SK-N-SH (cell line): ENCODE results near the gene ADCY10. TPM values are rescaled to one million over a fixed set of nuclear protein-coding genes. Genes with fewer than 3 reads are reported as not detected.

Source experiments
- CTCF ChIA-PET: fragments of 300-600, 350-600 bp; formaldehyde crosslinking; extraction: SDS; loops from one replicate; lab custom pipeline; 2021; lab: Yijun Ruan, JAX
- POLR2A ChIA-PET: fragments of 350-600 bp; sonication (Branson Sonifier 250); formaldehyde crosslinking; extraction: SDS; loops from one replicate; lab custom pipeline; 2020; ENCODE audit warnings: antibody characterized with exemption, inconsistent platforms; lab: Yijun Ruan, JAX
- DNase-seq: peaks from one replicate; pipeline ENCODE4 v3.0.0; 2012
- H2AFZ ChIP-seq: fragments of 200-600 bp; sonication (generic); 2 replicates; pipeline ENCODE4 v1.8.1; 2016; ENCODE audit warnings: antibody characterized with exemption, mild to moderate bottlenecking, low read depth
- H3F3A ChIP-seq: fragments of 200-600 bp; sonication (generic); replicated peaks from 2 replicates; pipeline ENCODE3; 2016; ENCODE audit warnings: antibody characterized with exemption, mild to moderate bottlenecking; ENCODE audit not compliant: insufficient read depth
- H3K27ac ChIP-seq, 2 experiments: fragments of 200-500 bp in 1 of 2; fragments of 200-600 bp in 1 of 2; sonication (Bioruptor generic) in 1 of 2; sonication (generic), shearing (Covaris generic) in 1 of 2; 2 replicates each; pipeline versions ENCODE4 v1.5.1 to v1.6.1; 2014 to 2016; ENCODE audit warnings: low read depth in 2 of 2, inconsistent platforms in 1 of 2, low read length in 1 of 2, mild to moderate bottlenecking in 1 of 2, mixed read lengths in 1 of 2
- H3K27me3 ChIP-seq: fragments of 200-600 bp; sonication (generic), shearing (Covaris generic); 2 replicates; pipeline ENCODE4 v1.6.1; 2016; ENCODE audit warnings: mixed run types; ENCODE audit not compliant: insufficient read depth
- H3K36me3 ChIP-seq, 2 experiments: fragments of 200-500 bp in 1 of 2; fragments of 200-600 bp in 1 of 2; sonication (Bioruptor generic) in 1 of 2; sonication (generic) in 1 of 2; replicated peaks in 1 of 2; 2 replicates each; pipeline versions ENCODE3 to v1.5.1; 2014 to 2016; ENCODE audit warnings: low read length in 1 of 2, mild to moderate bottlenecking in 1 of 2; ENCODE audit not compliant: insufficient read depth in 2 of 2, control insufficient read depth in 1 of 2
- H3K4me1 ChIP-seq, 2 experiments: fragments of 200-500 bp in 1 of 2; fragments of 200-600 bp in 1 of 2; sonication (Bioruptor generic) in 1 of 2; sonication (generic), shearing (Covaris generic) in 1 of 2; 2 replicates each; pipeline versions ENCODE4 v1.5.1 to v1.6.1; 2014 to 2016; ENCODE audit warnings: low read depth in 1 of 2, low read length in 1 of 2, mixed run types in 1 of 2; ENCODE audit not compliant: insufficient read depth in 2 of 2, control insufficient read depth in 1 of 2
- H3K4me2 ChIP-seq: fragments of 200-600 bp; sonication (generic), shearing (Covaris generic); 2 replicates; pipeline ENCODE4 v1.6.1; 2017; ENCODE audit warnings: mixed run types
- H3K4me3 ChIP-seq, 2 experiments: fragments of 200-500 bp in 1 of 2; fragments of 200-600 bp in 1 of 2; sonication (Bioruptor generic) in 1 of 2; sonication (generic), shearing (Covaris generic) in 1 of 2; 2 replicates each; pipeline versions ENCODE4 v1.5.1 to v1.8.1; 2014 to 2016; ENCODE audit warnings: low read depth in 2 of 2, inconsistent platforms in 1 of 2, low read length in 1 of 2, mild to moderate bottlenecking in 1 of 2, mixed read lengths in 1 of 2, moderate library complexity in 1 of 2
- H3K79me2 ChIP-seq: fragments of 200-600 bp; sonication (generic); 2 replicates; pipeline ENCODE4 v1.8.1; 2017; ENCODE audit warnings: mild to moderate bottlenecking; ENCODE audit not compliant: insufficient read depth
- H3K9ac ChIP-seq: fragments of 200-600 bp; sonication (generic); 2 replicates; pipeline ENCODE4 v1.6.1; 2017; ENCODE audit warnings: mixed run types
- H3K9me2 ChIP-seq: fragments of 200-600 bp; sonication (generic); 2 replicates; pipeline ENCODE4 v1.6.1; 2017; ENCODE audit warnings: mixed run types
- H3K9me3 ChIP-seq: fragments of 200-600 bp; sonication (generic); 2 replicates; pipeline ENCODE4 v1.6.1; 2017; ENCODE audit warnings: mixed run types, mild to moderate bottlenecking, moderate library complexity
- H4K20me1 ChIP-seq: fragments of 200-600 bp; sonication (generic); 2 replicates; pipeline ENCODE4 v1.6.1; 2017; ENCODE audit warnings: mild to moderate bottlenecking, mixed run types; ENCODE audit not compliant: insufficient read depth
- ELF1 ChIP-seq: IDR thresholded peaks from 2 replicates; pipeline ENCODE4 v1.4.0; 2012
- EP300 ChIP-seq, 2 experiments: IDR thresholded peaks; 2 replicates each; pipeline versions ENCODE4 v1.4.0 to v1.6.1; 2012; ENCODE audit warnings: borderline replicate concordance in 1 of 2, low read depth in 1 of 2, low read length in 1 of 2
- EZH2phosphoT487 ChIP-seq: fragments of 200-600 bp; sonication (generic); IDR thresholded peaks from 2 replicates; pipeline ENCODE4 v1.6.1; 2017; ENCODE audit warnings: low read depth, mixed run types, mild to moderate bottlenecking, antibody characterized with exemption, moderate library complexity, borderline replicate concordance
- FOXJ3 ChIP-seq: sonication (generic); formaldehyde crosslinking; IDR thresholded peaks from 2 replicates; pipeline ENCODE4 v1.5.1; 2020; ENCODE audit warnings: mild to moderate bottlenecking, missing genetic modification reagents
- FOXM1 ChIP-seq: IDR thresholded peaks from 2 replicates; pipeline ENCODE4 v1.4.0; 2012; ENCODE audit warnings: low read depth, mild to moderate bottlenecking
- GABPA ChIP-seq: IDR thresholded peaks from 2 replicates; pipeline ENCODE4 v1.4.0; 2012; ENCODE audit warnings: low read depth, mild to moderate bottlenecking
- GATA2 ChIP-seq: sonication (generic); formaldehyde crosslinking; IDR thresholded peaks from 2 replicates; pipeline ENCODE4 v1.5.0; 2020; ENCODE audit warnings: mild to moderate bottlenecking, missing genetic modification reagents
- IRF3 ChIP-seq: fragments of 150-350 bp; IDR thresholded peaks from 2 replicates; pipeline ENCODE4 v1.6.1; 2016; ENCODE audit warnings: mild to moderate bottlenecking, low read depth, low read length
- JUND ChIP-seq: IDR thresholded peaks from 2 replicates; pipeline ENCODE4 v1.4.0; 2012
- MEF2A ChIP-seq: IDR thresholded peaks from 2 replicates; pipeline ENCODE4 v1.4.0; 2012; ENCODE audit warnings: low read depth, borderline replicate concordance
- NRF1 ChIP-seq: IDR thresholded peaks from 2 replicates; pipeline ENCODE4 v1.6.1; 2012; ENCODE audit warnings: low read depth, mild to moderate bottlenecking, low read length
- POLR2AphosphoS5 ChIP-seq: IDR thresholded peaks from 2 replicates; pipeline ENCODE4 v1.6.1; 2012; ENCODE audit warnings: low read depth, low read length
- RCOR1 ChIP-seq: fragments of 150-350 bp; IDR thresholded peaks from 2 replicates; pipeline ENCODE4 v1.6.1; 2017; ENCODE audit warnings: antibody characterized with exemption, low read length
- RFX5 ChIP-seq: IDR thresholded peaks from 2 replicates; pipeline ENCODE4 v1.6.1; 2012; ENCODE audit warnings: mild to moderate bottlenecking, improper control_type of control experiment, low read length
- SIN3A ChIP-seq: IDR thresholded peaks from 2 replicates; pipeline ENCODE4 v1.6.1; 2012; ENCODE audit warnings: low read depth, mild to moderate bottlenecking, low read length, moderate library complexity, borderline replicate concordance
- SMC3 ChIP-seq: IDR thresholded peaks from 2 replicates; pipeline ENCODE4 v1.6.1; 2012; ENCODE audit warnings: low read depth, low read length, improper control_type of control experiment
- ZBTB33 ChIP-seq: IDR thresholded peaks from 2 replicates; pipeline ENCODE4 v1.4.0; 2012; ENCODE audit warnings: low read depth, borderline replicate concordance
- WGBS: methylation state at CpG from one replicate; pipeline ENCODE4 v1.1.6; 2017; ENCODE audit warnings: low lambda C conversion rate; 5-methylcytosine and 5-hydroxymethylcytosine counted together
- polyA plus RNA-seq, 3 experiments: library from polyadenylated mRNA; depleted of rRNA; stranded (reverse); fragments of >200 nt; gene quantifications; 2 replicates each; pipeline ENCODE4 v1.2.3, GENCODE V29; 2012
- TF ChIP-seq, protein P1 (sequence below): fragments of 200-600 bp; sonication (generic); IDR thresholded peaks from 2 replicates; pipeline ENCODE4 v1.6.1; 2017; ENCODE audit warnings: antibody characterized with exemption, mild to moderate bottlenecking, moderate library complexity

Gene ADCY10
- polyA plus RNA-seq, 1 of the 3 experiments (the other 2 are of a cell fraction): 0.10 TPM

DNA sequence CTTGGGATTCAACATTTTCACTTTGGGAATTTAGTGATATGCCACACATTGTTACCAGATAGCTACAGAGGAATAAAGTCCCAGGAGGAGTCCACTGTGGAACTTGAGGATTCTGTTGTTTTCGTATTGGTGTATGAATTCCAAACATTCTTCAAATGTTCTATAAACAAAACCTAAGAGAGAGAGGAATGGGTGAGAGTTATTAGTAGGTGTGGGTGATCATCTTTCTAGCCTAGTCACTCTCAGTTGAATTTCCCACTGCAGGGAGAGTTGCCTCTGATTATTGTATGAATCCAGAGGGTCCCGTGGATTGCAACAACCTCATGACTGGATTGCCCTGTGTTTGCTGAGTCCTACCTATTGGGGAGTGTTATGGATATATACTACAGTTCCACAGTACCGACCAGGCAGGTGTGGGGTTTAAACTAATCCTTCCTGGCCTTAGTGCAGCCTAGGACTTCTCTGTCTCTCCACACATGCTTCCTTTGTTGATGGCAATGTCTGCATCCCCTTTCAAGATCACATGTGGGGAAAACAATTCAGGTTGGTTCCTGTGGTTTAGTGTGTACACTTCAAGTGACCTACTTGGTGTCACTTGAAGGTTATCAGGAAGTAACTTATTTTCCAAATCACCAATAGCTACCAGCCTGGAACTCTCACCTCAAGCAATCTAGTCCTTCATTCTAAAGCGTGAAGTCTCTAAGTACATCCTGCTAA is 91.8 kb downstream of the ADCY10 start:
- H3K79me2 ChIP-seq: peaks cover 6% of the 10 kb centered on the region; the same call in 1 of the 2 replicates
- H3K27ac ChIP-seq: peak overlapping the region in 1 of 2 experiments; percentile 99; a peak in 1 of 4 replicates
- H3K36me3 ChIP-seq: no peaks in the 10 kb centered on the region
- ChIA-PET POLR2A (no interaction called here), CTCF (interaction anchor here (1.5 kb wide), 1 partner anchor 11 kb away, joined by 3 read pairs; no protein-coding TSS in a partner anchor)
- H3K9ac ChIP-seq: no peak overlapping the region
- no peaks in the 10 kb centered on the region for H4K20me1 ChIP-seq
- peak overlapping the region; percentile 65; the same call in 1 of the 2 replicates for H3K4me2 ChIP-seq
- H3K4me1 ChIP-seq: peaks cover 0 to 16% of the 10 kb centered on the region in 2 experiments; a peak in 1 of 4 replicates
- WGBS: 77% methylated on average over 4 of the region's 4 CpGs
- peak overlapping the region; percentile 81; the same call in 1 of the 2 replicates for H2AFZ ChIP-seq
- no peak for DNase-seq
- no peaks in the 10 kb centered on the region for H3K27me3 ChIP-seq
- H3F3A ChIP-seq: peaks cover 32% of the 10 kb centered on the region
- no peaks in the 10 kb centered on the region for H3K9me2 ChIP-seq
- H3K4me3 ChIP-seq: no peak overlapping the region
- TF ChIP-seq POLR2AphosphoS5 (no peak), IRF3 (no peak), SIN3A (no peak), SMC3 (no peak), FOXM1 (no peak), EP300 (IDR thresholded peaks at IDR 0.05; ENCODE audit: borderline replicate concordance in 1 of 2, low read depth in 1 of 2, low read length in 1 of 2) (no peak), JUND (no peak), MEF2A (no peak), ZBTB33 (no peak), GABPA (no peak), NRF1 (no peak), RCOR1 (no peak), ELF1 (no peak), GATA2 (CRISPR knock-in tag) (no peak), FOXJ3 (no peak), EZH2phosphoT487 (no peak), RFX5 (no peak)
- TF ChIP-seq, protein P1, sequence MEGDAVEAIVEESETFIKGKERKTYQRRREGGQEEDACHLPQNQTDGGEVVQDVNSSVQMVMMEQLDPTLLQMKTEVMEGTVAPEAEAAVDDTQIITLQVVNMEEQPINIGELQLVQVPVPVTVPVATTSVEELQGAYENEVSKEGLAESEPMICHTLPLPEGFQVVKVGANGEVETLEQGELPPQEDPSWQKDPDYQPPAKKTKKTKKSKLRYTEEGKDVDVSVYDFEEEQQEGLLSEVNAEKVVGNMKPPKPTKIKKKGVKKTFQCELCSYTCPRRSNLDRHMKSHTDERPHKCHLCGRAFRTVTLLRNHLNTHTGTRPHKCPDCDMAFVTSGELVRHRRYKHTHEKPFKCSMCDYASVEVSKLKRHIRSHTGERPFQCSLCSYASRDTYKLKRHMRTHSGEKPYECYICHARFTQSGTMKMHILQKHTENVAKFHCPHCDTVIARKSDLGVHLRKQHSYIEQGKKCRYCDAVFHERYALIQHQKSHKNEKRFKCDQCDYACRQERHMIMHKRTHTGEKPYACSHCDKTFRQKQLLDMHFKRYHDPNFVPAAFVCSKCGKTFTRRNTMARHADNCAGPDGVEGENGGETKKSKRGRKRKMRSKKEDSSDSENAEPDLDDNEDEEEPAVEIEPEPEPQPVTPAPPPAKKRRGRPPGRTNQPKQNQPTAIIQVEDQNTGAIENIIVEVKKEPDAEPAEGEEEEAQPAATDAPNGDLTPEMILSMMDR: no peak
- TF ChIP-seq, all 33 proteins: peak for 0
- H3K9me3 ChIP-seq: no peaks in the 10 kb centered on the region
